ENCODE measurements around the gene C3orf70. TPM values are rescaled to one million over a fixed set of nuclear protein-coding genes. Genes with fewer than 3 reads are reported as not detected.

C3orf70 gene
- total RNA-seq, 1 donor: not detected

- H3K9me3 ChIP-seq (ENCODE audit: low read depth, low read length): no peaks in the 10 kb centered on the region
- peaks cover 33% of the 10 kb centered on the region for H3K27me3 ChIP-seq (ENCODE audit: insufficient read depth, low read length)
- no peak overlapping the region for H3K4me3 ChIP-seq (ENCODE audit: low read length)
- H3K4me1 ChIP-seq (ENCODE audit: insufficient read depth, low read length): peaks cover 8% of the 10 kb centered on the region
Measured at GRCh38 chr3:185157347-185157746, 4.5 kb upstream of the C3orf70 start.

GRCh38 chr3:185155678-185156077, 2.8 kb upstream of the C3orf70 start:
- Histone ChIP-seq H3K4me3 (ENCODE audit: low read length) (no peak overlapping the region), H3K27me3 (ENCODE audit: insufficient read depth, low read length) (peaks cover 50% of the 10 kb centered on the region), H3K4me1 (ENCODE audit: insufficient read depth, low read length) (peaks cover 12% of the 10 kb centered on the region), H3K9me3 (ENCODE audit: low read depth, low read length) (no peaks in the 10 kb centered on the region)

DNA sequence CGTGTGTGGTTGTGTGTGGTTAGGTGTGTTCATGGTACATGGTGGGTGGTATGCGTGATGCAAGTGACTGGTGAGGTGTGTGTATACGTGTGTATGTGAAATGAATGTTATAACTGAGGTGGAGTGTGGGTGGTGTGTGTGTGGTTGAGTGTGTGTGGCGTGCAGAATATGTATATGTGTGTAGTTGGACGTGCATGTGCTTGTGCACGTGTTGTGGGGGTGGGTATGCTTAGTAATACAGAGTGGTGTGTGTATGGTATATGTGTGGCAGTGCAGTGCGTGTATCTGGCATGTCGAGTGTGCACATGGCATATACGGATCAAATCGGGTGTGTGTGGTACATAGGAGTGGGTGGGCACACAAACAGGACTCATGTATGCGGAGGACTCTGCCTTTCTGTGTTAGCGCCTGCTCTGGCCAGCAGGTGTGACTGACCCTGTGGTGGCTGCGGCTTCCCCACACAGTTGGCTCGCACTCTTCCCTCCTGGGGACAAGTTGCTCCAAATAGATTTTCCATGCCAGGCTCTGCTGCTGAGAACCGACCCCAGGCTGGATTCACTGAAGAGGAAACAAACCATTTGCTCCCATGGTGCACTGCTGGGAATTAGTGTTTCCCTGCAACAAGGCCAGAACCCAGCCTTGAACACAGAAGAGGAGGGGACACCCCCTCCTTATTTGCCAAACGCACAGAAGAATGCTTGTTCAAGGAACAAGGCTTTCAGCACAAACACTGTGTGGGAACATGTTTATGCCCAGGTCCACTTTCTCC, 1.2 kb upstream of the C3orf70 start:
- Histone ChIP-seq H3K4me3 (ENCODE audit: low read length) (no peak overlapping the region), H3K9me3 (ENCODE audit: low read depth, low read length) (no peaks in the 10 kb centered on the region), H3K4me1 (ENCODE audit: insufficient read depth, low read length) (peaks cover 12% of the 10 kb centered on the region), H3K27me3 (ENCODE audit: insufficient read depth, low read length) (peaks cover 66% of the 10 kb centered on the region)

GRCh38 chr3:185153171-185153771, 411 bp upstream of the C3orf70 start:
- Histone ChIP-seq H3K27me3 (ENCODE audit: insufficient read depth, low read length) (peaks cover 70% of the 10 kb centered on the region), H3K9me3 (ENCODE audit: low read depth, low read length) (no peaks in the 10 kb centered on the region), H3K4me1 (ENCODE audit: insufficient read depth, low read length) (peaks cover 12% of the 10 kb centered on the region), H3K4me3 (ENCODE audit: low read length) (peak overlapping the region; percentile 34)

- peaks cover 12% of the 10 kb centered on the region for H3K4me1 ChIP-seq (ENCODE audit: insufficient read depth, low read length)
- no peak overlapping the region for H3K4me3 ChIP-seq (ENCODE audit: low read length)
- no peaks in the 10 kb centered on the region for H3K9me3 ChIP-seq (ENCODE audit: low read depth, low read length)
- H3K27me3 ChIP-seq (ENCODE audit: insufficient read depth, low read length): peaks cover 78% of the 10 kb centered on the region
Measured at GRCh38 chr3:185151964-185152409, 873 bp downstream of the C3orf70 start.

- Histone ChIP-seq H3K27me3 (ENCODE audit: insufficient read depth, low read length) (peaks cover 82% of the 10 kb centered on the region), H3K9me3 (ENCODE audit: low read depth, low read length) (no peaks in the 10 kb centered on the region), H3K4me1 (ENCODE audit: insufficient read depth, low read length) (peaks cover 12% of the 10 kb centered on the region), H3K4me3 (ENCODE audit: low read length) (no peak overlapping the region)
Measured at GRCh38 chr3:185151101-185151963, 1.5 kb downstream of the C3orf70 start.

GRCh38 chr3:185150561-185150960, 2.3 kb downstream of the C3orf70 start:
- Histone ChIP-seq H3K27me3 (ENCODE audit: insufficient read depth, low read length) (peaks cover 81% of the 10 kb centered on the region), H3K9me3 (ENCODE audit: low read depth, low read length) (no peaks in the 10 kb centered on the region), H3K4me1 (ENCODE audit: insufficient read depth, low read length) (peaks cover 12% of the 10 kb centered on the region)

DNA sequence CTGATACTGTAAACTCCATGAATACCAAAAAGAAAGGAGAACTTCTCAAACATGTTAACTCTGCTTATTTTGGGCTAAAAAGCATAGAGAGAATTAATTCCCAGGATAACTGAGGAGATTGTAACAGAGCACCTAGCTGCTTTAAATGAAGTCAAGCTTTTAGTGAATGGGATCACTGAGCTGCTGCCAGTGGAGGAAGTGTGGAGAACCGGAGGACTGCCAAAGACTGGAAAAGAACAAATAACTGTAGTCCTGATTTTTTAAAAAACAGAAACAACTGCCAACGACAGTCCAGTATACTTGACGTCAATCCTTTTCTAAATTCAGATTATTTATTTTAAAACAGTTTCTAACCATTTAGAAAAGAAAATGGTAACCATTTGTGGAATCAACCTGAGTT, 3.3 kb downstream of the C3orf70 start:
- H3K27me3 ChIP-seq (ENCODE audit: insufficient read depth, low read length): peaks cover 76% of the 10 kb centered on the region
- H3K4me3 ChIP-seq (ENCODE audit: low read length): no peak overlapping the region
- peaks cover 12% of the 10 kb centered on the region for H3K4me1 ChIP-seq (ENCODE audit: insufficient read depth, low read length)
- no peaks in the 10 kb centered on the region for H3K9me3 ChIP-seq (ENCODE audit: low read depth, low read length)

More at GRCh38 chr3:185150561-185150960, 2.3 kb downstream of the C3orf70 start:
- no peak overlapping the region for H3K4me3 ChIP-seq (ENCODE audit: low read length)

GRCh38 chr3:185145511-185145910, 7.3 kb downstream of the C3orf70 start:
- no peaks in the 10 kb centered on the region for H3K9me3 ChIP-seq (ENCODE audit: low read depth, low read length)
- no peak overlapping the region for H3K4me3 ChIP-seq (ENCODE audit: low read length)
- H3K27me3 ChIP-seq (ENCODE audit: insufficient read depth, low read length): peaks cover 40% of the 10 kb centered on the region
- H3K4me1 ChIP-seq (ENCODE audit: insufficient read depth, low read length): no peaks in the 10 kb centered on the region

GRCh38 chr3:185144784-185145183, 8.1 kb downstream of the C3orf70 start:
- Histone ChIP-seq H3K4me3 (ENCODE audit: low read length) (no peak overlapping the region), H3K4me1 (ENCODE audit: insufficient read depth, low read length) (no peaks in the 10 kb centered on the region), H3K9me3 (ENCODE audit: low read depth, low read length) (no peaks in the 10 kb centered on the region), H3K27me3 (ENCODE audit: insufficient read depth, low read length) (peaks cover 33% of the 10 kb centered on the region)

GRCh38 chr3:185137821-185138220, 15.0 kb downstream of the C3orf70 start:
- no peaks in the 10 kb centered on the region for H3K9me3 ChIP-seq (ENCODE audit: low read depth, low read length)
- no peak overlapping the region for H3K4me3 ChIP-seq (ENCODE audit: low read length)
- H3K4me1 ChIP-seq (ENCODE audit: insufficient read depth, low read length): no peaks in the 10 kb centered on the region

GRCh38 chr3:185134509-185134908, 18.4 kb downstream of the C3orf70 start:
- H3K4me3 ChIP-seq (ENCODE audit: low read length): no peak overlapping the region

More at GRCh38 chr3:185137821-185138220, 15.0 kb downstream of the C3orf70 start:
- no peaks in the 10 kb centered on the region for H3K27me3 ChIP-seq (ENCODE audit: insufficient read depth, low read length)

GRCh38 chr3:185131602-185132256, 21.1 kb downstream of the C3orf70 start:
- no peaks in the 10 kb centered on the region for H3K9me3 ChIP-seq (ENCODE audit: low read depth, low read length)
- H3K27me3 ChIP-seq (ENCODE audit: insufficient read depth, low read length): no peaks in the 10 kb centered on the region
- H3K4me3 ChIP-seq (ENCODE audit: low read length): no peak overlapping the region
- no peaks in the 10 kb centered on the region for H3K4me1 ChIP-seq (ENCODE audit: insufficient read depth, low read length)

More at GRCh38 chr3:185134509-185134908, 18.4 kb downstream of the C3orf70 start:
- Histone ChIP-seq H3K27me3 (ENCODE audit: insufficient read depth, low read length) (no peaks in the 10 kb centered on the region), H3K4me1 (ENCODE audit: insufficient read depth, low read length) (no peaks in the 10 kb centered on the region), H3K9me3 (ENCODE audit: low read depth, low read length) (no peaks in the 10 kb centered on the region)

- no peak overlapping the region for H3K4me3 ChIP-seq (ENCODE audit: low read length)
- H3K27me3 ChIP-seq (ENCODE audit: insufficient read depth, low read length): no peaks in the 10 kb centered on the region
- H3K9me3 ChIP-seq (ENCODE audit: low read depth, low read length): no peaks in the 10 kb centered on the region
- no peaks in the 10 kb centered on the region for H3K4me1 ChIP-seq (ENCODE audit: insufficient read depth, low read length)
Measured at GRCh38 chr3:185129083-185129482, 23.8 kb downstream of the C3orf70 start.

Data from mononuclear cell (primary cell).